ENCODE results near the gene UFM1.

- TF ChIP-seq CTCF (conservative IDR thresholded peaks at IDR 0.05; ENCODE audit: low read depth, low read length) (no peak), EZH2 (IDR thresholded peaks at IDR 0.05; ENCODE audit: borderline replicate concordance, low read depth, low read length, poor library complexity, severe bottlenecking) (no peak)
These were observed 33.5 kb upstream of the UFM1 start for GRCh38 chr13:38316129-38316528.
